HFF-Myc (cell line): ENCODE data around the gene MCM3AP.
"Not testable (repeated sequence)": the region's sequence is repeated elsewhere in the genome, so short reads cannot be mapped to it uniquely, and the experiment has no call there.

Source experiments
- DNase-seq: peaks from one replicate; pipeline ENCODE4 v3.0.0-alpha.2; 2011; ENCODE audit warnings: low read depth; ENCODE audit errors: extremely low read depth
- H3K4me3 ChIP-seq: replicated peaks from 2 replicates; pipeline ENCODE4 v1.5.1; 2011; ENCODE audit warnings: low read depth, mild to moderate bottlenecking, control low read depth, low read length
- TF ChIP-seq, protein P1 (sequence below): IDR thresholded peaks from 2 replicates; pipeline ENCODE4 v1.5.1; 2012; ENCODE audit warnings: mild to moderate bottlenecking, low read depth, low read length, control low read depth; ENCODE audit errors: missing control alignments

MCM3AP gene

DNA sequence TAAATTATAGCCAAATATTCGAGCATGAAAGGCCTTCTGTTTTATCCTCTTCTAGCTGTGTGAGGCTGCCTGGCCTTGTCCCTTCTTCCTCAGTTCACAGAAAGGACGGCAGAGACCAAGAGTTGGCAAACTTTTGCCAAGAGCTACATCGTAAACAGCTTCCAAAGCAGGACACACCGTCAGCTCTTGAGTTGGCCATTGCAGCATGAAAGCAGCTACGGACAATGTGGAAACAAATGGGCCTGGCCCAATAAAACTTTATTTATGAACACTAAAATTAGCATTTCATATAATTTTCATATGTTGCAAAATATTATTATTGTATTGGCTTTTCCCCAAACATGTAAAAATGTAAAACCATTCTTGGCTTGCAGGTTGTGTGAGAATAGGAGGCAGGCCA, 27.5 kb upstream of the MCM3AP start:
- H3K4me3 ChIP-seq, result no peak overlapping the region
- no peak for DNase-seq
- TF ChIP-seq, protein P1, sequence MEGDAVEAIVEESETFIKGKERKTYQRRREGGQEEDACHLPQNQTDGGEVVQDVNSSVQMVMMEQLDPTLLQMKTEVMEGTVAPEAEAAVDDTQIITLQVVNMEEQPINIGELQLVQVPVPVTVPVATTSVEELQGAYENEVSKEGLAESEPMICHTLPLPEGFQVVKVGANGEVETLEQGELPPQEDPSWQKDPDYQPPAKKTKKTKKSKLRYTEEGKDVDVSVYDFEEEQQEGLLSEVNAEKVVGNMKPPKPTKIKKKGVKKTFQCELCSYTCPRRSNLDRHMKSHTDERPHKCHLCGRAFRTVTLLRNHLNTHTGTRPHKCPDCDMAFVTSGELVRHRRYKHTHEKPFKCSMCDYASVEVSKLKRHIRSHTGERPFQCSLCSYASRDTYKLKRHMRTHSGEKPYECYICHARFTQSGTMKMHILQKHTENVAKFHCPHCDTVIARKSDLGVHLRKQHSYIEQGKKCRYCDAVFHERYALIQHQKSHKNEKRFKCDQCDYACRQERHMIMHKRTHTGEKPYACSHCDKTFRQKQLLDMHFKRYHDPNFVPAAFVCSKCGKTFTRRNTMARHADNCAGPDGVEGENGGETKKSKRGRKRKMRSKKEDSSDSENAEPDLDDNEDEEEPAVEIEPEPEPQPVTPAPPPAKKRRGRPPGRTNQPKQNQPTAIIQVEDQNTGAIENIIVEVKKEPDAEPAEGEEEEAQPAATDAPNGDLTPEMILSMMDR, result no peak

DNA sequence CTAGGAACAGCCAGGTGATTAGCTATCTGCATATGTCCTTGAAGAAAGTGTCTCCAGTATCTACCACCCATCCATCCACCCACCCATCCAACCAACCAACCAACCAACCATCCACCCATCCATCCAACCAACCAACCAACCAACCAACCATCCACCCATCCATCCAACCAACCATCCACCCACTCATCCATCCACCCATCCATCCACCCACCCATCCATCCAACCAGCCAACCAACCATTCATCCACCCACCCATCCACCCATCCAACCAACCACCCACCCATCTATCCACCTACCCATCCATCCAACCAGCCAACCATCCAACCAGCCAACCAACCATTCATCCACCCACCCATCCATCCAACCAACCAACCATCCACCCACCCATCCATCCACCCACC, 26.2 kb upstream of the MCM3AP start:
- no peak overlapping the region for H3K4me3 ChIP-seq
- TF ChIP-seq, protein P1, result no peak
- DNase-seq, result no peak

DNA sequence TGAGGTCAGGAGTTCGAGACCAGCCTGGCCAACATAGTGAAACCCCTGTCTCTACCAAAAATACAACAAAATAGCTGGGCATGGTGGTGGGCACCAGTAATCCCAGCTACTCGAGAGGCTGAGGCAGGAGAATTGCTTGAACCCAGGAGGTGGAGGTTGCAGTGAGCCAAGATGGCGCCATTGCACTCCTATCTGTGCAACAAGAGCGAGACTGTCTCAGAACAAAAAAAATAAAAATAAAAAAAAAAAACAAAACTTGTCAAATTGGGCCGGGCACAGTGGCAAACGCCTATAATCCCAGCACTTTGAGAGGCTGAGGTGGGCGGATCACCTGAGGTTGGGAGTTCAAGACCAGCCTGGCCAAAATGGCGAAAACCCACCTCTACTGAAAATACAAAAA, 24.8 kb upstream of the MCM3AP start:
- not testable (repeated sequence) for H3K4me3 ChIP-seq, DNase-seq

DNA sequence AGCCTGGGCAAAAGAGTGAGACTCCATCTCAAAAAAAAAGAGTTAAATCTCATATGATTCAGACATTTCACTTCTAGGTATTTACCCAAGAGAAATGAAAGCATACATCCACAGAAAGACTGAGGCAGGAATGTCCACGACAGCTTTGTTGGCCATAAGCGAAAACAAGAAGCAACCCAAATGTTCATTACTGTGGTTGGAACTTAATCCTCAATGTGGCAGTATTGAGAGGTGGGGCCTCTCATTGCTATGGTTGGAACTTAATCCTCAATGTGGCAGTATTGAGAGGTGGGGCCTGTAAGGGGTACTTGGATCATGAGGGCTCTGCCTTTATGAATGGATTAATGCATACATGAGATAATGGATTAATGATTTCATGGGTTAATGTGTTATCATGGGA, 23.0 kb upstream of the MCM3AP start:
- DNase-seq, result no peak
- no peak overlapping the region for H3K4me3 ChIP-seq
- TF ChIP-seq, protein P1, result no peak

DNA sequence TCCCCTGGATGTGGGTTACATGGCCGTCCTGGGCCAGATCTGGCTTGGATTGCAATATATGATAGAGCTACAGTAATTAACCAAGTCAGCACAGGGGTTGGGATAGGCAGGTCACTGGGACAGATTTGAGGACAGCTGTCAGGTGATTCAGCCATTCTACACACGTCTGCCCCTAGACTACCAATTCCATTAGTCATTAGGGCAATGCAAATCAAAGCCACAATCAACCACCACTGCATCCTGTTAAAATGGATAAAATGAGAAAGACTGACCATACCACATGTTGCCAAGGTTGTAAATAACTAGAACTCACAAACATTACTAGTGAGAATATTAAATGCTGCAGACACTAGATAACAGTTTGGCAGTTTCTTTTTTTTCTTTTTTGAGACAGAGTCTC, 22.2 kb upstream of the MCM3AP start:
- DNase-seq, result no peak
- no peak overlapping the region for H3K4me3 ChIP-seq
- TF ChIP-seq, protein P1, result no peak

DNA sequence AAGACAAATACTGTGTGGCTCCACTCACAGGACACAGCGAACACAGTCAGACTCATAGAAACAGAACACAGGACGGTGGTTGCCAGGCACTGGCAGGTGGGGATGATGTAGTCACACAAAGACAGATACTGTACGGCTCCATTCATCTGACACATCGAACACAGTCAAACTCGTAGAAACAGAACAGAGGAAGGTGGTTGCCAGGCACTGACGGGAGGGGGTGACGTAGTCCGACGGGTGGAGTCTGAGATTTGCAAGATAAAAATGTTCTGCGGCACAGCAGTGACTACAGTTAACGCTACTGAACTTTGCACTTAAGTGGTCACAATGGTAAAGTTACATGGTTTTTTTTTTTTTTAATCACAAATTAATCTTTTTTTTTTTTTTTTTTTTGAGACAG, 19.5 kb upstream of the MCM3AP start:
- H3K4me3 ChIP-seq, result no peak overlapping the region
- DNase-seq, result no peak
- TF ChIP-seq, protein P1, result no peak

DNA sequence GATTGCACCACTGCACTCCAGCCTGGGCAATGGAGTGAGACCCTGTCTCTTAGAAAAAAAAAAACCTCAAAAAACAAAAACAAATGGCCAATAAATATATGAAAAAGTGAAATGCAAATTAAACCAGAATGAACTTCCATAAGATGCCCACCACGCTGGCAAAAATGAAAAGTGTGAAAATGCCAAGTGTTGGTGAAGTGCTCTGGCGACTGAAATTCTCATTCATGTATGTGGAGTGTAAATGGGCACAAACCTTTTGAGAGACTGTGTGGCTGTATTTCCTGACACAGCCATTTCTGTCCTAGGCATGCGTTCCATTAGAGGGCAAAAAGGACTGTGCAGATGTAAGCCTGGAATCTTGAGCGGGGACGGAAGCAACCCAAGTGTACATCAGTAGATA, 19.0 kb upstream of the MCM3AP start:
- no peak overlapping the region for H3K4me3 ChIP-seq
- TF ChIP-seq, protein P1, result no peak
- DNase-seq, result no peak
